H9 (cell line): ENCODE measurements around the gene MYL1. TPM values are rescaled to one million over a fixed set of nuclear protein-coding genes. Genes with fewer than 3 reads are reported as not detected.

ENCODE experiments used
- DNase-seq: peaks from one replicate; pipeline ENCODE4 v3.0.0-alpha.2; 2017
- H2AFZ ChIP-seq: one replicate; pipeline ENCODE4 v1.6.1; 2013; ENCODE audit warnings: mild to moderate bottlenecking, low read length, control low read depth, moderate library complexity
- H2AK5ac ChIP-seq: 2 replicates; pipeline ENCODE4 v1.6.1; 2013; ENCODE audit warnings: low read length, control low read depth, mixed read lengths; ENCODE audit not compliant: insufficient read length
- H2BK120ac ChIP-seq: one replicate; pipeline ENCODE4 v1.6.1; 2013; ENCODE audit warnings: low read depth, mild to moderate bottlenecking, low read length, control low read depth, inconsistent platforms; ENCODE audit not compliant: poor library complexity, severe bottlenecking
- H2BK12ac ChIP-seq: 2 replicates; pipeline ENCODE4 v1.6.1; 2013; ENCODE audit warnings: low read length, control low read depth, mixed read lengths, low read depth; ENCODE audit not compliant: insufficient read length
- H2BK15ac ChIP-seq: 2 replicates; pipeline ENCODE4 v1.6.1; 2013; ENCODE audit warnings: low read depth, low read length, control low read depth
- H2BK20ac ChIP-seq: one replicate; pipeline ENCODE4 v1.6.1; 2013; ENCODE audit warnings: low read depth, mild to moderate bottlenecking, low read length, control low read depth, inconsistent platforms; ENCODE audit not compliant: poor library complexity, severe bottlenecking
- H2BK5ac ChIP-seq: 2 replicates; pipeline ENCODE4 v1.6.1; 2013; ENCODE audit warnings: low read length, control low read depth, mixed read lengths; ENCODE audit not compliant: insufficient read length
- H3K14ac ChIP-seq: 2 replicates; pipeline ENCODE4 v1.6.1; 2013; ENCODE audit warnings: low read length, control low read depth; ENCODE audit not compliant: insufficient read depth
- H3K18ac ChIP-seq: 2 replicates; pipeline ENCODE4 v1.6.1; 2013; ENCODE audit warnings: low read depth, mild to moderate bottlenecking, mixed read lengths, low read length, control low read depth; ENCODE audit not compliant: insufficient read length
- H3K23ac ChIP-seq: 2 replicates; pipeline ENCODE4 v1.6.1; 2013; ENCODE audit warnings: low read length, control low read depth, mixed read lengths, low read depth; ENCODE audit not compliant: insufficient read length
- H3K23me2 ChIP-seq: 2 replicates; pipeline ENCODE4 v1.6.1; 2013; ENCODE audit warnings: low read depth, mild to moderate bottlenecking, mixed read lengths, low read length, control low read depth; ENCODE audit not compliant: insufficient read length, poor library complexity, severe bottlenecking
- H3K27ac ChIP-seq: 2 replicates; pipeline ENCODE4 v1.5.1; 2013; ENCODE audit warnings: low read length, control low read depth, mixed read lengths, low read depth; ENCODE audit not compliant: insufficient read length
- H3K27me3 ChIP-seq: 2 replicates; pipeline ENCODE4 v1.6.1; 2013; ENCODE audit warnings: low read length, control low read depth, inconsistent platforms; ENCODE audit not compliant: insufficient read depth
- H3K4ac ChIP-seq: 2 replicates; pipeline ENCODE4 v1.6.1; 2013; ENCODE audit warnings: low read depth, mild to moderate bottlenecking, control low read depth, inconsistent platforms, low read length, moderate library complexity
- H3K4me1 ChIP-seq: 2 replicates; pipeline ENCODE4 v1.6.1; 2013; ENCODE audit warnings: low read length, control low read depth, inconsistent platforms; ENCODE audit not compliant: insufficient read depth
- H3K4me2 ChIP-seq: 2 replicates; pipeline ENCODE4 v1.6.1; 2013; ENCODE audit warnings: low read length, control low read depth, mixed read lengths; ENCODE audit not compliant: insufficient read length, insufficient read depth
- H3K56ac ChIP-seq: 2 replicates; pipeline ENCODE4 v1.6.1; 2013; ENCODE audit warnings: low read depth, mild to moderate bottlenecking, mixed read lengths, low read length, control low read depth; ENCODE audit not compliant: insufficient read length
- H3K79me1 ChIP-seq: 2 replicates; pipeline ENCODE4 v1.6.1; 2013; ENCODE audit warnings: low read depth, mild to moderate bottlenecking, moderate library complexity, low read length, control low read depth, inconsistent platforms; ENCODE audit not compliant: insufficient read depth, poor library complexity, severe bottlenecking
- H3K79me2 ChIP-seq: 2 replicates; pipeline ENCODE4 v1.6.1; 2013; ENCODE audit warnings: low read length, control low read depth, inconsistent platforms; ENCODE audit not compliant: insufficient read depth
- H3K9ac ChIP-seq: 2 replicates; pipeline ENCODE4 v1.6.1; 2013; ENCODE audit warnings: low read length, control low read depth, mixed read lengths; ENCODE audit not compliant: insufficient read length; ENCODE audit errors: extremely low read depth
- H3K9me3 ChIP-seq: one replicate; pipeline ENCODE4 v1.6.1; 2013; ENCODE audit warnings: low read depth, low read length, inconsistent platforms; ENCODE audit not compliant: control insufficient read depth
- H3T11ph ChIP-seq: one replicate; pipeline ENCODE4 v1.6.1; 2013; ENCODE audit warnings: mild to moderate bottlenecking, low read length, control low read depth, inconsistent platforms
- H4K20me1 ChIP-seq: one replicate; pipeline ENCODE4 v1.6.1; 2013; ENCODE audit not compliant: control insufficient read depth, insufficient read length, insufficient read depth
- H4K5ac ChIP-seq: 2 replicates; pipeline ENCODE4 v1.6.1; 2013; ENCODE audit warnings: low read depth, mild to moderate bottlenecking, mixed read lengths, low read length, control low read depth; ENCODE audit not compliant: insufficient read length
- H4K8ac ChIP-seq: replicated peaks from 2 replicates; pipeline ENCODE4 v1.6.1; 2013; ENCODE audit warnings: low read length, control low read depth, mixed read lengths, low read depth; ENCODE audit not compliant: insufficient read length
- H4K91ac ChIP-seq: 2 replicates; pipeline ENCODE4 v1.6.1; 2013; ENCODE audit warnings: low read depth, mild to moderate bottlenecking, moderate library complexity, mixed read lengths, low read length, control low read depth; ENCODE audit not compliant: insufficient read length
- H3K27ac Mint-ChIP-seq, 3 experiments: 2 replicates in 2 of 3; 3 replicates in 1 of 3; pipeline ENCODE4 v1.8.0; 2020 to 2021; ENCODE audit warnings: mixed read lengths in 3 of 3, mild to moderate bottlenecking in 1 of 3, moderate library complexity in 1 of 3
- H3K27me3 Mint-ChIP-seq: 2 replicates; pipeline ENCODE4 v1.8.0; 2021; ENCODE audit warnings: low read depth, mild to moderate bottlenecking, moderate library complexity, mixed read lengths
- H3K36me3 Mint-ChIP-seq, 3 experiments: 2 replicates in 2 of 3; 3 replicates in 1 of 3; pipeline ENCODE4 v1.8.0; 2020 to 2021; ENCODE audit warnings: low read depth in 3 of 3, mixed read lengths in 3 of 3; ENCODE audit not compliant: insufficient read depth in 1 of 3
- H3K4me1 Mint-ChIP-seq, 2 experiments: 2 replicates each; pipeline ENCODE4 v1.8.0; 2020; ENCODE audit warnings: mixed read lengths in 2 of 2
- H3K4me3 Mint-ChIP-seq, 2 experiments: 2 replicates in 1 of 2; 3 replicates in 1 of 2; pipeline ENCODE4 v1.8.0; 2020 to 2021; ENCODE audit warnings: mild to moderate bottlenecking in 2 of 2, mixed read lengths in 2 of 2, moderate library complexity in 1 of 2
- H3K9me3 Mint-ChIP-seq, 2 experiments: 2 replicates in 1 of 2; 3 replicates in 1 of 2; pipeline ENCODE4 v1.8.0; 2020; ENCODE audit warnings: mild to moderate bottlenecking in 2 of 2, mixed read lengths in 2 of 2, moderate library complexity in 1 of 2
- WGBS: extraction: QIAGEN DNeasy Blood & Tissue Kit; methylation state at CpG from one replicate; pipeline ENCODE4 v1.1.7; 2013; ENCODE audit warnings: missing lambda C conversion rate, low lambda C conversion rate, mixed read lengths; ENCODE audit not compliant: insufficient read length; ENCODE audit errors: extremely low coverage; 5-methylcytosine and 5-hydroxymethylcytosine counted together
- total RNA-seq: library from RNA; stranded (reverse); gene quantifications from 2 replicates; pipeline ENCODE4 v1.2.1, GENCODE V29; 2021
- TF ChIP-seq, protein P1 (sequence below): fragments of 200-600 bp; sonication (generic); conservative IDR thresholded peaks from 3 replicates; pipeline ENCODE4 v1.8.0; 2021; ENCODE audit warnings: antibody characterized with exemption, mild to moderate bottlenecking

Gene MYL1
- total RNA-seq, 1 experiment from 2014 or later, result not detected

DNA sequence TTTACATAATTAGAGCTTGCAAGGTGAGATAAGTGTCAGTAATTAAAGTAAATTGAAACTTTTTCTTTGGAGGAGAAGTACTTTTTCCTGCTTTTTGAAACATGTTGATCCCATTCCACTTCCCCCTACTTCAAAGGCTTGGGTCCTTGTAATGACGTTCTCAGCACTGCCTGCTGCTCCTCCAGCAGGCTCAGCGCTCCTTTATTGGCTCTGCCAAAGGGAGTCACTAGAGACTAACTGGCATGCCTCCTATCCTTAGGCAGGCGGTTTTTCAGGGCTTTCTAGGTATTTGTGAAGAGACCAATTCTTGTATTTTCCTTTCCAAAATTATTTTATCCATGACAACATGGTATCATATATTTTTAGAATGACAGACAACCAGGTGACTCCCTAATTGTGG is 45.8 kb downstream of the MYL1 start:
- Histone ChIP-seq H3K4me2 (no peak overlapping the region), H2BK120ac (no peak overlapping the region), H2AK5ac (no peak overlapping the region), H4K8ac (no peak overlapping the region), H2BK20ac (no peak overlapping the region), H3K14ac (no peak overlapping the region), H3K56ac (no peak overlapping the region), H2BK15ac (no peak overlapping the region), H3K9me3 (no peaks in the 10 kb centered on the region), H3K9ac (no peak overlapping the region), H2BK5ac (no peak overlapping the region), H3K23ac (no peak overlapping the region), H3K79me1 (no peaks in the 10 kb centered on the region), H3T11ph (no peak overlapping the region), H3K18ac (no peak overlapping the region), H4K91ac (no peak overlapping the region), H3K79me2 (no peaks in the 10 kb centered on the region), H2AFZ (no peak overlapping the region), H4K20me1 (no peaks in the 10 kb centered on the region), H3K23me2 (no peaks in the 10 kb centered on the region), H3K27ac (no peak overlapping the region), H3K4me1 (no peaks in the 10 kb centered on the region), H4K5ac (no peak overlapping the region), H2BK12ac (no peak overlapping the region), H3K4ac (no peak overlapping the region), H3K27me3 (no peaks in the 10 kb centered on the region)
- no peaks in the 10 kb centered on the region for H3K9me3 Mint-ChIP-seq
- no CpG with 5 or more reads among the region's 3 CpGs for WGBS
- no peaks in the 10 kb centered on the region for H3K4me1 Mint-ChIP-seq
- TF ChIP-seq, protein P1, sequence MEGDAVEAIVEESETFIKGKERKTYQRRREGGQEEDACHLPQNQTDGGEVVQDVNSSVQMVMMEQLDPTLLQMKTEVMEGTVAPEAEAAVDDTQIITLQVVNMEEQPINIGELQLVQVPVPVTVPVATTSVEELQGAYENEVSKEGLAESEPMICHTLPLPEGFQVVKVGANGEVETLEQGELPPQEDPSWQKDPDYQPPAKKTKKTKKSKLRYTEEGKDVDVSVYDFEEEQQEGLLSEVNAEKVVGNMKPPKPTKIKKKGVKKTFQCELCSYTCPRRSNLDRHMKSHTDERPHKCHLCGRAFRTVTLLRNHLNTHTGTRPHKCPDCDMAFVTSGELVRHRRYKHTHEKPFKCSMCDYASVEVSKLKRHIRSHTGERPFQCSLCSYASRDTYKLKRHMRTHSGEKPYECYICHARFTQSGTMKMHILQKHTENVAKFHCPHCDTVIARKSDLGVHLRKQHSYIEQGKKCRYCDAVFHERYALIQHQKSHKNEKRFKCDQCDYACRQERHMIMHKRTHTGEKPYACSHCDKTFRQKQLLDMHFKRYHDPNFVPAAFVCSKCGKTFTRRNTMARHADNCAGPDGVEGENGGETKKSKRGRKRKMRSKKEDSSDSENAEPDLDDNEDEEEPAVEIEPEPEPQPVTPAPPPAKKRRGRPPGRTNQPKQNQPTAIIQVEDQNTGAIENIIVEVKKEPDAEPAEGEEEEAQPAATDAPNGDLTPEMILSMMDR, result no peak
- no peaks in the 10 kb centered on the region for H3K36me3 Mint-ChIP-seq
- H3K27ac Mint-ChIP-seq, result peak overlapping the region in 1 of 3 experiments; percentile 21; a peak in 1 of 7 replicates
- DNase-seq, result no peak
- H3K27me3 Mint-ChIP-seq, result no peaks in the 10 kb centered on the region; the same call in 1 of the 2 replicates
- no peak overlapping the region for H3K4me3 Mint-ChIP-seq
